Stimulated activated CD4-positive, alpha-beta T cell treated with anti-CD3 and anti-CD28 coated beads, Interleukin-15, amount 100 ng/mL, for 1 hour (primary cell): Measurements from ENCODE around the gene CLTCL1.
"Not testable (repeated sequence)": the region's sequence is repeated elsewhere in the genome, so short reads cannot be mapped to it uniquely, and the experiment has no call there.

Experiments
- DNase-seq, 2 donors: peaks; one replicate each; pipeline ENCODE4 v3.0.0-alpha.2; 2020; ENCODE audit warnings: low read depth in 1 of 2, low spot score in 1 of 2

CLTCL1 gene

GRCh38 chr22:19176732-19177131, 114.8 kb downstream of the CLTCL1 start:
- DNase-seq: no peak

- no peak for DNase-seq
Observed at GRCh38 chr22:19176175-19176643, 115.3 kb downstream of the CLTCL1 start.

GRCh38 chr22:19175602-19176174, 115.8 kb downstream of the CLTCL1 start:
- no peak for DNase-seq

GRCh38 chr22:19175026-19175601, 116.4 kb downstream of the CLTCL1 start:
- no peak for DNase-seq

- DNase-seq: no peak
Observed at GRCh38 chr22:19174106-19175025, 117.2 kb downstream of the CLTCL1 start.

GRCh38 chr22:19173047-19174035, 118.2 kb downstream of the CLTCL1 start:
- no peak for DNase-seq

- no peak for DNase-seq
Observed at GRCh38 chr22:19172213-19173046, 119.1 kb downstream of the CLTCL1 start.

- no peak for DNase-seq
Observed at GRCh38 chr22:19169947-19170318, 121.6 kb downstream of the CLTCL1 start.

GRCh38 chr22:19169002-19169946, 122.2 kb downstream of the CLTCL1 start:
- DNase-seq: no peak

- no peak for DNase-seq
Observed at GRCh38 chr22:19168088-19168890, 123.2 kb downstream of the CLTCL1 start.

GRCh38 chr22:19167106-19167869, 124.2 kb downstream of the CLTCL1 start:
- no peak for DNase-seq

- no peak for DNase-seq
Observed at GRCh38 chr22:19166421-19166820, 125.1 kb downstream of the CLTCL1 start.

GRCh38 chr22:19164425-19164824, 127.1 kb downstream of the CLTCL1 start:
- DNase-seq: no peak

GRCh38 chr22:19158649-19159048, 132.9 kb downstream of the CLTCL1 start:
- DNase-seq: not testable (repeated sequence)

- DNase-seq: not testable (repeated sequence)
Observed at GRCh38 chr22:19156109-19156508, 135.4 kb downstream of the CLTCL1 start.

- no peak for DNase-seq
Observed at GRCh38 chr22:19152942-19153883, 138.3 kb downstream of the CLTCL1 start.
